Endothelial cell of umbilical vein (primary cell): ENCODE measurements around the gene SFSWAP. TPM values are rescaled to one million over a fixed set of nuclear protein-coding genes. Genes with fewer than 3 reads are reported as not detected.

Experiments used
- BruUV-seq: library from RNA; stranded (reverse); fragments of 400-500 nt; replicated peaks from 2 replicates; lab custom pipeline; 2021; lab: Mats Ljungman, UMichigan
- CTCF ChIA-PET: fragments of 300-600, 350-600 bp; sonication (Branson Sonifier 250); formaldehyde crosslinking; loops from one replicate; lab custom pipeline; 2021; ENCODE audit warnings: antibody characterized with exemption, inconsistent platforms; lab: Charles Lee
- POLR2A ChIA-PET: fragments of 300-600, 350-600 bp; sonication (Branson Sonifier 250); formaldehyde crosslinking; loops from one replicate; lab custom pipeline; 2021; ENCODE audit warnings: antibody characterized with exemption, inconsistent platforms; lab: Charles Lee
- DNase-seq: peaks from one replicate; pipeline ENCODE4 v3.0.0-alpha.2; 2011; ENCODE audit warnings: low read depth, low spot score
- FAIRE-seq: peaks from 2 replicates; lab custom pipeline; 2011; peaks lifted over from hg19 to GRCh38; lab: Jason Lieb, UNC
- H2AFZ ChIP-seq: 2 replicates; pipeline ENCODE4 v1.6.0; 2012; ENCODE audit warnings: low read depth, low read length, control low read depth, inconsistent platforms
- H3K27ac ChIP-seq: 2 replicates; pipeline ENCODE4 v1.5.1; 2011; ENCODE audit warnings: low read depth, mild to moderate bottlenecking, control low read depth, low read length, moderate library complexity; ENCODE audit not compliant: insufficient read depth
- H3K27me3 ChIP-seq, 2 experiments: 2 replicates each; pipeline versions ENCODE4 v1.6.0 to v1.6.1; 2011; ENCODE audit warnings: low read length in 2 of 2, mixed read lengths in 1 of 2; ENCODE audit not compliant: control insufficient read depth in 2 of 2, insufficient read depth in 2 of 2
- H3K36me3 ChIP-seq, 2 experiments: 2 replicates in 1 of 2; 3 replicates in 1 of 2; pipeline ENCODE4 v1.5.1; 2011; ENCODE audit warnings: low read length in 2 of 2, mild to moderate bottlenecking in 1 of 2, moderate library complexity in 1 of 2; ENCODE audit not compliant: control insufficient read depth in 2 of 2, insufficient read depth in 2 of 2; ENCODE audit errors: extremely low read depth in 1 of 2
- H3K4me1 ChIP-seq: 3 replicates; pipeline ENCODE4 v1.5.1; 2011; ENCODE audit warnings: mild to moderate bottlenecking, low read length; ENCODE audit not compliant: control insufficient read depth, insufficient read depth; ENCODE audit errors: extremely low read depth
- H3K4me2 ChIP-seq: 2 replicates; pipeline ENCODE4 v1.6.1; 2011; ENCODE audit warnings: low read length, control low read depth, mixed read lengths; ENCODE audit not compliant: insufficient read depth
- H3K4me3 ChIP-seq, 3 experiments: fragments of 200-600 bp in 1 of 3; sonication (generic), shearing (Covaris generic) in 1 of 3; replicated peaks in 1 of 3; 2 replicates each; pipeline ENCODE4 v1.5.1; 2011 to 2016; ENCODE audit warnings: control low read depth in 3 of 3, low read length in 3 of 3, mild to moderate bottlenecking in 2 of 3, inconsistent platforms in 1 of 3, low read depth in 1 of 3, moderate library complexity in 1 of 3; ENCODE audit not compliant: insufficient read depth in 1 of 3
- H3K79me2 ChIP-seq: 2 replicates; pipeline ENCODE4 v1.6.0; 2012; ENCODE audit warnings: low read length, inconsistent platforms; ENCODE audit not compliant: control insufficient read depth, insufficient read depth
- H3K9ac ChIP-seq: replicated peaks from 2 replicates; pipeline ENCODE3; 2011; ENCODE audit warnings: low read length, control low read depth; ENCODE audit not compliant: insufficient read depth; ENCODE audit errors: extremely low read depth
- H3K9me1 ChIP-seq: replicated peaks from 3 replicates; pipeline ENCODE4 v1.6.0; 2011; ENCODE audit warnings: mild to moderate bottlenecking, low read length; ENCODE audit not compliant: control insufficient read depth, insufficient read depth; ENCODE audit errors: extremely low read depth
- H3K9me3 ChIP-seq: replicated peaks from 2 replicates; pipeline ENCODE4 v1.5.1; 2012; ENCODE audit warnings: low read length, inconsistent platforms; ENCODE audit not compliant: control insufficient read depth, insufficient read depth
- H4K20me1 ChIP-seq: replicated peaks from 2 replicates; pipeline ENCODE3; 2011; ENCODE audit warnings: mild to moderate bottlenecking, low read length; ENCODE audit not compliant: control insufficient read depth, insufficient read depth; ENCODE audit errors: extremely low read depth
- EZH2 ChIP-seq: IDR thresholded peaks from 2 replicates; pipeline ENCODE4 v1.6.1; 2012; ENCODE audit warnings: borderline replicate concordance, low read depth, mild to moderate bottlenecking, moderate library complexity, low read length, inconsistent platforms; ENCODE audit not compliant: severe bottlenecking
- FOS ChIP-seq: IDR thresholded peaks from 2 replicates; pipeline ENCODE4 v1.6.1; 2011; ENCODE audit warnings: mild to moderate bottlenecking, low read length, moderate library complexity, borderline replicate concordance; ENCODE audit not compliant: insufficient read depth
- GATA2 ChIP-seq: IDR thresholded peaks from 2 replicates; pipeline ENCODE4 v1.7.0; 2011; ENCODE audit warnings: low read depth, mild to moderate bottlenecking, moderate library complexity, mixed read lengths, low read length; ENCODE audit not compliant: insufficient read length, insufficient read depth
- JUN ChIP-seq: IDR thresholded peaks from 2 replicates; pipeline ENCODE4 v1.6.1; 2011; ENCODE audit warnings: borderline replicate concordance, low read depth; ENCODE audit not compliant: insufficient read length, insufficient read depth
- MYC ChIP-seq: IDR thresholded peaks from one replicate; pipeline ENCODE4 v1.6.1; 2011; ENCODE audit warnings: mild to moderate bottlenecking, low read depth, low read length
- POLR2A ChIP-seq: IDR thresholded peaks from 2 replicates; pipeline ENCODE4 v1.6.1; 2012; ENCODE audit warnings: low read depth, mild to moderate bottlenecking, control low read depth, low read length
- POLR2AphosphoS5 ChIP-seq: IDR thresholded peaks from 2 replicates; pipeline ENCODE4 v1.6.1; 2012; ENCODE audit warnings: low read depth, mild to moderate bottlenecking, control low read depth, low read length, moderate library complexity; ENCODE audit not compliant: insufficient read depth
- dilution Hi-C: fragments of 300-500 bp; cut with MboI; formaldehyde crosslinking; loops from one replicate; pipeline ENCODE4 v1.15.0; 2019; ENCODE audit warnings: low sequenced_read_pairs; ENCODE audit not compliant: extremely low pct_ligation_motif_present
- intact Hi-C: fragments of 100-400 bp; cut with micrococcal nuclease; formaldehyde crosslinking; loops from one replicate; pipeline ENCODE4 v1.10.0; 2022
- polyA plus RNA-seq, 4 experiments: library from polyadenylated mRNA; depleted of rRNA in 3 of 4; stranded (reverse) in 3 of 4; unstranded in 1 of 4; fragments of >200 nt; gene quantifications; 2 replicates each; pipeline versions ENCODE4 v1.2.1 to v1.2.3, GENCODE V29; 2011 to 2012; ENCODE audit warnings: missing spikeins in 1 of 4
- total RNA-seq: library from RNA; stranded (reverse); gene quantifications from 2 replicates; pipeline ENCODE4 v1.2.3, GENCODE V29; 2021
- TF ChIP-seq, protein P1 (sequence below), 2 donors: IDR thresholded peaks; 1 replicate in 1 of 2; 2 replicates in 1 of 2; pipeline ENCODE4 v1.5.1; 2011; ENCODE audit warnings: low read length in 2 of 2, mild to moderate bottlenecking in 2 of 2, moderate library complexity in 2 of 2, control low read depth in 1 of 2, inconsistent platforms in 1 of 2, low read depth in 1 of 2; ENCODE audit not compliant: insufficient read depth in 1 of 2; ENCODE audit errors: extremely low read depth in 1 of 2
- TF ChIP-seq, protein P2 (sequence below): IDR thresholded peaks from 2 replicates; pipeline ENCODE4 v1.6.1; 2011; ENCODE audit not compliant: insufficient read depth, insufficient read length

Gene SFSWAP
- total and polyA plus RNA-seq, 2 donors (not counting 3 experiments of a cell fraction or from before 2014, with no cell fraction given): 38.1 to 53.3 TPM

DNA sequence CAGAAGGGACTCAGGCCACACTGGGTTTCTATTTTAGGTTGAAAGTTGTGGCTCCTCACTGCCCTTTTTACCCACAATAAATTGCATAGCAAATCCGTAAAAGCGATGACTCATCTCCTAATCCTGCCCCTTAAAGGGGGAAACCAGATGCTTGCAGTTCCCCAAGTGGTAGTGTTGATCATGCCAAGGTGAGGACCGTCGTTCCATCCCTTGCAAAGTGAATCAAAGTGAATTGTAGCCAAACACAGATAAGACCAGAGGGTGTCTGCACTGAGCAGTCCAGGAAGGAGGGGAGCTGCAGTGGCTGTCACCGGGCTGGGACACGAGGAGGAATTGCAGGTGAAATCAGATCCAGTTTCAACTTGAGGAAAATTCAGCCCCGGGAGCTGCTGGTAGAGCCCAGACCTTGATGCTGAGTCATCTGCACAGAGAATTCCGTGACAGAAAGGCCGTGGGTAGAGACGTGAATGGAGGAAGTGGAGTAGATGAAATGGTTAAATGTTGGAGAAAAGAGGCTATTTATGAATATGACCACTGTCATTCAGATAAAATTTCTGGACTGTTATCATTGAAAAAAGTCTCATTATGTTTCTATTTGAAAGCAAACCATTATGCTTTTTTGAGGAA is 73.1 kb downstream of the SFSWAP start:
- Histone ChIP-seq H4K20me1 (no peaks in the 10 kb centered on the region), H3K9me3 (no peaks in the 10 kb centered on the region), H3K79me2 (no peaks in the 10 kb centered on the region), H3K4me3 (no peak overlapping the region), H3K9ac (no peak overlapping the region), H3K27ac (peak overlapping the region; percentile 55), H3K27me3 (no peaks in the 10 kb centered on the region), H3K4me2 (no peak overlapping the region), H3K36me3 (peaks cover 6 to 20% of the 10 kb centered on the region in 2 experiments), H2AFZ (no peak overlapping the region), H3K4me1 (no peaks in the 10 kb centered on the region), H3K9me1 (no peaks in the 10 kb centered on the region)
- TSS peak; percentile 42 for BruUV-seq
- TF ChIP-seq JUN (peak; percentile 19), POLR2AphosphoS5 (no peak)
- ChIA-PET CTCF (interaction anchor here (1.1 to 1.5 kb wide), 4 partner anchors 11 to 52 kb away, joined by 3 to 5 read pairs (median 4); no protein-coding TSS in a partner anchor), POLR2A (interaction anchor here (0.5 kb wide), 1 partner anchor 37 kb away, joined by 5 read pairs; no protein-coding TSS in a partner anchor)
- dilution Hi-C loops: no loop called here
- intact Hi-C loops: loop anchor here (1.0 kb wide), 1 partner anchor 44 kb away; the partner anchor contains the start of gene MMP17
- FAIRE-seq: peak; percentile 57
- DNase-seq: no peak

DNA sequence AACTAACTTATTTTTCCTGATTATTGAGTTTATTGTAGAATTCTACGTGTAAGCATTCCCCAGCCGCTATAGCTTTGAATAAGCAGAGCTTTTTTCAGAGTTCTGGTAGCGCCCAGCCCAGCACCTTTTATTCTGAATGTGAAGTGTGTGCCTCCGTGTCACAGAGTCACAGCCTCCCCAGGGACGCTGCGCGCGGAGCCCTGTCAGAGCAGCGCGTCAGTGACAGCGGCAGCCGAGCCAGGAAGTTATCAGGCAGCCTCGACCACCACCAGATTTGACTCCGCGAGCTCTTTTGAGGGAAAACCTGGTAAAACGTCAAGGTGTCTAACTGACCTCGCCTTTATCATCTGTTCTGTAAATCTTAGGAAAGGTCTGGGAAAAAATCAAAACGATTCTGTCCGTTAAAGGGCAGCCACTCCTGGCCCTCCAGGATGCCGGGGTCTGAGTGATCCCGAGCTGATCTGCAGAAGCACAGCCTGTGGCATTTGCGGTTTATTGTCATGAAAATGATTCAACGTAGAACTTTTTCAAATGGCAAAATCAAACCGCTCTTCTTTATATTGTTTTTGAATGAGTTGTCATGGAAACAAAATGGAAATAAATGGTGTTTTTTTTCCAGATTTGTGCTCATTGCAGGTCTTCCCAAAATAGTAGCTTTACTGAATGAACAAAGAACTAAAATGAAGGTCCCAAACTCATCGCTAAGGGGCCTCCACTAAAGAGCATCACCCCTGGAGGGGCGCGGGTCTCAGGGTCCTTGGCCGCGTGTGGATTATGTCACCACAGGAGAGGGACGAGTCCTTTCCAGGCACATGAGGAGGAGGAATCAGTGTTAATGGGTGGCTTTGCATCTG is 74.2 kb downstream of the SFSWAP start:
- Histone ChIP-seq H3K79me2 (no peaks in the 10 kb centered on the region), H3K4me3 (no peak overlapping the region), H3K4me2 (no peak overlapping the region), H3K27me3 (no peaks in the 10 kb centered on the region), H4K20me1 (no peaks in the 10 kb centered on the region), H3K9me3 (no peaks in the 10 kb centered on the region), H3K36me3 (peaks cover 9 to 23% of the 10 kb centered on the region in 2 experiments), H3K9me1 (no peaks in the 10 kb centered on the region), H2AFZ (no peak overlapping the region), H3K4me1 (no peaks in the 10 kb centered on the region), H3K9ac (no peak overlapping the region), H3K27ac (peak overlapping the region; percentile 19)
- TF ChIP-seq, protein P1, sequence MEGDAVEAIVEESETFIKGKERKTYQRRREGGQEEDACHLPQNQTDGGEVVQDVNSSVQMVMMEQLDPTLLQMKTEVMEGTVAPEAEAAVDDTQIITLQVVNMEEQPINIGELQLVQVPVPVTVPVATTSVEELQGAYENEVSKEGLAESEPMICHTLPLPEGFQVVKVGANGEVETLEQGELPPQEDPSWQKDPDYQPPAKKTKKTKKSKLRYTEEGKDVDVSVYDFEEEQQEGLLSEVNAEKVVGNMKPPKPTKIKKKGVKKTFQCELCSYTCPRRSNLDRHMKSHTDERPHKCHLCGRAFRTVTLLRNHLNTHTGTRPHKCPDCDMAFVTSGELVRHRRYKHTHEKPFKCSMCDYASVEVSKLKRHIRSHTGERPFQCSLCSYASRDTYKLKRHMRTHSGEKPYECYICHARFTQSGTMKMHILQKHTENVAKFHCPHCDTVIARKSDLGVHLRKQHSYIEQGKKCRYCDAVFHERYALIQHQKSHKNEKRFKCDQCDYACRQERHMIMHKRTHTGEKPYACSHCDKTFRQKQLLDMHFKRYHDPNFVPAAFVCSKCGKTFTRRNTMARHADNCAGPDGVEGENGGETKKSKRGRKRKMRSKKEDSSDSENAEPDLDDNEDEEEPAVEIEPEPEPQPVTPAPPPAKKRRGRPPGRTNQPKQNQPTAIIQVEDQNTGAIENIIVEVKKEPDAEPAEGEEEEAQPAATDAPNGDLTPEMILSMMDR (IDR thresholded peaks at IDR 0.05; ENCODE audit: extremely low read depth in 1 of 2, insufficient read depth in 1 of 2, low read depth in 1 of 2, low read length in 2 of 2): no peak
- no peak for TF ChIP-seq GATA2
- no peak for TF ChIP-seq MYC
- no peak for TF ChIP-seq FOS
- TF ChIP-seq, protein P2, sequence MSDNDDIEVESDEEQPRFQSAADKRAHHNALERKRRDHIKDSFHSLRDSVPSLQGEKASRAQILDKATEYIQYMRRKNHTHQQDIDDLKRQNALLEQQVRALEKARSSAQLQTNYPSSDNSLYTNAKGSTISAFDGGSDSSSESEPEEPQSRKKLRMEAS: no peak
- TF ChIP-seq POLR2AphosphoS5: no peak
- TF ChIP-seq EZH2: no peak
- TF ChIP-seq POLR2A: no peak
- TF ChIP-seq JUN: no peak
- no peak for FAIRE-seq
- BruUV-seq: no TSS peak
- DNase-seq: no peak
- dilution Hi-C loops (no loop called here), intact Hi-C loops (loop anchor here (1.0 kb wide), 1 partner anchor 43 kb away; the partner anchor contains the start of gene MMP17)
- POLR2A ChIA-PET: no interaction called here
- CTCF ChIA-PET: no interaction called here
